ENCODE data around the gene RAD51B. TPM values are rescaled to one million over a fixed set of nuclear protein-coding genes. Genes with fewer than 3 reads are reported as not detected.

The RAD51B gene
- total RNA-seq, 3 donors from 2014 or later: 10.6 to 77.6 (median 33.8) TPM

- H3K36me3 ChIP-seq: no peaks in the 10 kb centered on the region
- TF ChIP-seq POLR2A (IDR thresholded peaks at IDR 0.05): no peak
- TF ChIP-seq, protein P1, sequence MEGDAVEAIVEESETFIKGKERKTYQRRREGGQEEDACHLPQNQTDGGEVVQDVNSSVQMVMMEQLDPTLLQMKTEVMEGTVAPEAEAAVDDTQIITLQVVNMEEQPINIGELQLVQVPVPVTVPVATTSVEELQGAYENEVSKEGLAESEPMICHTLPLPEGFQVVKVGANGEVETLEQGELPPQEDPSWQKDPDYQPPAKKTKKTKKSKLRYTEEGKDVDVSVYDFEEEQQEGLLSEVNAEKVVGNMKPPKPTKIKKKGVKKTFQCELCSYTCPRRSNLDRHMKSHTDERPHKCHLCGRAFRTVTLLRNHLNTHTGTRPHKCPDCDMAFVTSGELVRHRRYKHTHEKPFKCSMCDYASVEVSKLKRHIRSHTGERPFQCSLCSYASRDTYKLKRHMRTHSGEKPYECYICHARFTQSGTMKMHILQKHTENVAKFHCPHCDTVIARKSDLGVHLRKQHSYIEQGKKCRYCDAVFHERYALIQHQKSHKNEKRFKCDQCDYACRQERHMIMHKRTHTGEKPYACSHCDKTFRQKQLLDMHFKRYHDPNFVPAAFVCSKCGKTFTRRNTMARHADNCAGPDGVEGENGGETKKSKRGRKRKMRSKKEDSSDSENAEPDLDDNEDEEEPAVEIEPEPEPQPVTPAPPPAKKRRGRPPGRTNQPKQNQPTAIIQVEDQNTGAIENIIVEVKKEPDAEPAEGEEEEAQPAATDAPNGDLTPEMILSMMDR (IDR thresholded peaks at IDR 0.05): no peak
- no peak for TF ChIP-seq POLR2AphosphoS5 (IDR thresholded peaks at IDR 0.05)
Measured at GRCh38 chr14:68279777-68280233, 460.2 kb downstream of the RAD51B start.

GRCh38 chr14:68281497-68281896 lies 461.9 kb downstream of the RAD51B start:
- no peak for TF ChIP-seq POLR2AphosphoS5 (IDR thresholded peaks at IDR 0.05)

More at GRCh38 chr14:68279777-68280233, 460.2 kb downstream of the RAD51B start:
- Histone ChIP-seq H3K4me1 (peaks cover 0 to 10% of the 10 kb centered on the region in 2 donors), H3K4me3 (no peak overlapping the region), H3K27ac (no peak overlapping the region), H3K27me3 (no peaks in the 10 kb centered on the region), H3K9me3 (no peaks in the 10 kb centered on the region)
- intact Hi-C loops (cut with DNase I; ENCODE audit: low total_unique reads): loop anchor here (2.0 kb wide), 1 partner anchor 33 kb away; no protein-coding TSS in a partner anchor
- no peak for DNase-seq (ENCODE audit: low spot score in 2 of 2)

GRCh38 chr14:68282479-68283377 lies 463.1 kb downstream of the RAD51B start:
- Histone ChIP-seq H3K27ac (peak overlapping the region; percentile 8 to 27), H3K4me3 (no peak overlapping the region), H3K27me3 (no peaks in the 10 kb centered on the region), H3K4me1 (peaks cover 0 to 10% of the 10 kb centered on the region in 2 donors), H3K9me3 (no peaks in the 10 kb centered on the region), H3K36me3 (no peaks in the 10 kb centered on the region)
- TF ChIP-seq, protein P1 (IDR thresholded peaks at IDR 0.05): no peak
- TF ChIP-seq POLR2A (IDR thresholded peaks at IDR 0.05) (no peak), POLR2AphosphoS5 (IDR thresholded peaks at IDR 0.05) (no peak)
- DNase-seq (ENCODE audit: low spot score in 2 of 2): no peak
- intact Hi-C loops (cut with DNase I; ENCODE audit: low total_unique reads): no loop called here

More at GRCh38 chr14:68281497-68281896, 461.9 kb downstream of the RAD51B start:
- H3K27me3 ChIP-seq: no peaks in the 10 kb centered on the region
- H3K4me3 ChIP-seq: no peak overlapping the region
- intact Hi-C loops (cut with DNase I; ENCODE audit: low total_unique reads): no loop called here
- H3K9me3 ChIP-seq: no peaks in the 10 kb centered on the region
- no peaks in the 10 kb centered on the region for H3K36me3 ChIP-seq
- no peak for DNase-seq (ENCODE audit: low spot score in 2 of 2)
- H3K4me1 ChIP-seq: peaks cover 0 to 10% of the 10 kb centered on the region in 2 donors
- H3K27ac ChIP-seq: no peak overlapping the region

DNA sequence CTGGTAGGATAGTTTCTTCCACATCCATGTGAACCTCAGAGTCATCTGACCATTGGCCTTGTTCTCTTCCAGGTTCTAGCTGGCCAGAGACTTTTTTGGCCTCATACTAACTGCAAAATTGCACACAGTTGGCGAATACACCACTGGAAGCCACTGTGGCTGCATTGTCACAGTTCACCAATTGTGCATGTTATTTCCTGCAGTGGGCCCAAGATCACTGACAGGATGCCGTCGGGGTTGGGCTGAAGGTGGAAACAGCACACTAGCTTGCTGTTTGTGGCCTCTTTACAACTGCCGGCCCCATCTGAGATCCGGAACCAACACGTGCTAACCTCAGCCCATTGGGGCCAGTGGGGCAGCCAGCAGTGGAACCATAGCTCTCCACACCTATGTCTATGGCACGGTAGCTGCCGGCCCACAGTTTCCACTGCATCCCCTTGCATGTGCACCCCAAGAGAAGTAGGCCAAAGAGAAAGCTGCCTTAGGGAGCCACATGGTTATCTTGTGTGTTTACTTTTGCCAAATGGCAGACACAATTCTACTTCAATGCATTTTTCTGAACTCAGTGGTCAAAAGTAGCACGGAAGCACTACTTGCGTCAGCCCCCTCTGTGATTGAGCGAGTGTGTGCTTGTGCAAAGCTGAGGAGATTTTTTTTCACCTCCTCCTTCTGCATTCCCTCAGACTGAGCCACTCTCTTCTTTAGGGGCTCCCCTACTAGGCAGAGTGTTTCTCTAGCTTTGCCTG lies 464.0 kb downstream of the RAD51B start:
- H3K4me3 ChIP-seq: no peak overlapping the region
- TF ChIP-seq, protein P1 (IDR thresholded peaks at IDR 0.05): no peak
- TF ChIP-seq POLR2AphosphoS5 (IDR thresholded peaks at IDR 0.05): no peak
- TF ChIP-seq POLR2A (IDR thresholded peaks at IDR 0.05): no peak
- H3K27ac ChIP-seq: peak overlapping the region; percentile 8 to 27
- H3K9me3 ChIP-seq: no peaks in the 10 kb centered on the region
- peaks cover 0 to 10% of the 10 kb centered on the region in 2 donors for H3K4me1 ChIP-seq
- no peaks in the 10 kb centered on the region for H3K36me3 ChIP-seq
- intact Hi-C loops (cut with DNase I; ENCODE audit: low total_unique reads): no loop called here
- H3K27me3 ChIP-seq: no peaks in the 10 kb centered on the region
- DNase-seq (ENCODE audit: low spot score in 2 of 2): no peak

DNA sequence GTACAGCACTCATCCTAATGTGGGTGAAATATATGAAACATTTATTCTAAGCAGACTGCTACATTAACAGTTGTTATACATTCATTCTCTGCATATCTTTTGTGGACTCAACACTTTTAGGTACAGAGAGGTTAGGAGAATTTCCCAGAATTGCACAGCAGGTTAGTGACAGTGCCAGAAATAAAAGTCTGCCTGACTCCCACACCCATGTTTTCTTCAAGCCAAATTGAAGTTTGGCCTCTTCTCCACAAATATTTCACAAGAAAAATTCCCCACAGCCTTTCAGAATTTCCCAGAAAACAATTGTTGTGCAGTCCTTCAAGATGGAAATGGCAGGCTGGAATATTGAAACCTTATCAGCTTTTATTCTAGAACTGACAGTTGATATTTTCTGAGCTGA lies 464.8 kb downstream of the RAD51B start:
- H3K9me3 ChIP-seq: no peaks in the 10 kb centered on the region
- peaks cover 0 to 10% of the 10 kb centered on the region in 2 donors for H3K4me1 ChIP-seq
- intact Hi-C loops (cut with DNase I; ENCODE audit: low total_unique reads): no loop called here
- DNase-seq (ENCODE audit: low spot score in 2 of 2): no peak
- TF ChIP-seq POLR2A (IDR thresholded peaks at IDR 0.05): no peak
- TF ChIP-seq, protein P1 (IDR thresholded peaks at IDR 0.05): no peak
- H3K4me3 ChIP-seq: no peak overlapping the region
- no peaks in the 10 kb centered on the region for H3K36me3 ChIP-seq
- peak overlapping the region in 1 of 2 donors; percentile 29 for H3K27ac ChIP-seq
- no peaks in the 10 kb centered on the region for H3K27me3 ChIP-seq
